Sciatic nerve (tissue), 2 donors: ENCODE measurements around the gene ALX3. TPM values are rescaled to one million over a fixed set of nuclear protein-coding genes. Genes with fewer than 3 reads are reported as not detected.
"Not testable (repeated sequence)": the region's sequence is repeated elsewhere in the genome, so short reads cannot be mapped to it uniquely, and the experiment has no call there.

Experiments
- ATAC-seq: fragments of 200-7000 bp; cut with Tn5 transposase; one replicate; pipeline ENCODE4 v1.9.1; 2020; ENCODE audit warnings: mild to moderate bottlenecking, moderate library complexity
- DNase-seq: peaks from one replicate; pipeline ENCODE4 v3.0.0-alpha.2; 2020; ENCODE audit warnings: low spot score
- intact Hi-C: fragments of 100-400 bp; cut with DNase I; formaldehyde crosslinking; loops from one replicate; pipeline ENCODE4 v1.14.2; 2022
- total RNA-seq: library from RNA; stranded (reverse); fragmentation: NEBNext Ultra II Directional; extraction: Animal tissue kit (Norgen Biotek cat#: 25700); gene quantifications from one replicate; pipeline ENCODE4 v1.2.1, GENCODE V29; 2021
- donor health status: DM: no; HTN: no; CAD: no.
- donor health status: DM: no; HTN: no; CAD: no.

Gene ALX3
- total RNA-seq, 1 donor from 2014 or later, result not detected

DNA sequence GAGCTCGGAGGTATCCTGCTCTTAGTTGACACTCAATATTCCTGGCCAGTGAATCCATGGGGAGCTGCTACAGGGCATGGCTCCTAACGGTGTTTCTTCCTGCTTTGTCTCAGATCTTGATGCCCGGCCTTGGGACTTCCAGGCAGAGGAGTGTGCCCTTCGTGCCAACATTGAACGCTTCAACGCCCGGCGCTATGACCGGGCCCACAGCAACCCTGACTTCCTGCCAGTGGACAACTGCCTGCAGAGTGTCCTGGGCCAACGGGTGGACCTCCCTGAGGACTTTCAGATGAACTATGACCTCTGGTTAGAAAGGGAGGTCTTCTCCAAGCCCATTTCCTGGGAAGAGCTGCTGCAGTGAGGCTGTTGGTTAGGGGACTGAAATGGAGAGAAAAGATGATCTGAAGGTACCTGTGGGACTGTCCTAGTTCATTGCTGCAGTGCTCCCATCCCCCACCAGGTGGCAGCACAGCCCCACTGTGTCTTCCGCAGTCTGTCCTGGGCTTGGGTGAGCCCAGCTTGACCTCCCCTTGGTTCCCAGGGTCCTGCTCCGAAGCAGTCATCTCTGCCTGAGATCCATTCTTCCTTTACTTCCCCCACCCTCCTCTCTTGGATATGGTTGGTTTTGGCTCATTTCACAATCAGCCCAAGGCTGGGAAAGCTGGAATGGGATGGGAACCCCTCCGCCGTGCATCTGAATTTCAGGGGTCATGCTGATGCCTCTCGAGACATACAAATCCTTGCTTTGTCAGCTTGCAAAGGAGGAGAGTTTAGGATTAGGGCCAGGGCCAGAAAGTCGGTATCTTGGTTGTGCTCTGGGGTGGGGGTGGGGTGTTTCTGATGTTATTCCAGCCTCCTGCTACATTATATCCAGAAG lies 16.7 kb downstream of the ALX3 start:
- intact Hi-C loops, result loop anchor here (5.0 kb wide), 1 partner anchor 49 kb away; no protein-coding TSS in a partner anchor
- peak; percentile 85 for DNase-seq
- ATAC-seq, result peak; percentile 79

DNA sequence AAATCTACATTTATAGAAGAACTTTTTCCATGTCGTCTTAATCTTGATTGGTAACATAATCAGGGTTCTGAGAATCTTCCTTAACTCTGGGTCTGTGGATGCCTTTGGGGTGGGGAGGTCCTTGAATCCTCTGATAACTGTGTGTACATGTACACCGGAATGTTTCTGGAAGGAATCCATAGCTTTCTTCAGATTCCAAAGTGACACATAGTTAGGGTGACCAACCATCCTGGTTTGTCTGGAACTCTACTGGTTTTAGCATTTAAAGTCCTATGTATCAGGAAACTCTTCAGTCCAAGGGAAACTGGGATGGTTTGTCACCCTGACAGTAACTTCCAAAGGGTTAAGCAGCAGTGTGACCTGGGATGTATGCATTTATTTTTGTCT lies 19.2 kb downstream of the ALX3 start:
- intact Hi-C loops, result loop anchor here (5.0 kb wide), 1 partner anchor 51 kb away; no protein-coding TSS in a partner anchor
- no peak for DNase-seq
- no peak for ATAC-seq

DNA sequence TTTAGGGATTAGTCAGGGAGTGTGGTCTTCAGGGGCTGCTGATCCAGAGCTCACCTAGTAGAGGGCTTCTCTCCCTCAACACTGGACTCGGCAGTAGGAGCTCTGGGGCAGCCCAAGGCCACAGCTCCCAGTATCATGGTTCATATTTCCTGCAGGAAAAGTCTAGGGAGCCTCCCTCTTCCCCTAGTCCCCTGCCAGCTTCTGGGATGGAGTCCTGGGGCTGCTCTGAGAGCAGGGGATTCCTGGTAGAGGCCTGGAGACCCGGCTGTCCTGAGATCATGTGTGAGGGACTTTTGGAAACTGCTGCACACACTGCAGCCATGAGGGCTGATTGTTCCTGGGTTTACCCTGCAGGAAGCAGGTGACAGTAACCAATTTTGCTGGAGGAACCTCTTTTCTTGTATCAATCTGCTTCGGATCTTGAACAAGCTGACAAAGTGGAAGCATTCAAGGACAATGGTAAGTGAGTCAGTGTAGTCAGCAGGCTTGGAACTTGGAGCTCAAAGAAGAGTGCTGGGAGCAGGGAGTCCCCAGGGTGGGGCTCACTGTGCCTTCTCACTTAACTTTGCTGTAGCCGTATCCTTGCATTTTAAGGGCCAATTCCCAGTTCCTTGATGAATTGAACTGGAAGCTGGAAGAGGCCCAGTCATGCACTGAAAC lies 19.7 kb downstream of the ALX3 start:
- intact Hi-C loops, result loop anchor here (5.0 kb wide), 1 partner anchor 52 kb away; no protein-coding TSS in a partner anchor
- DNase-seq (no peak), ATAC-seq (no peak)

DNA sequence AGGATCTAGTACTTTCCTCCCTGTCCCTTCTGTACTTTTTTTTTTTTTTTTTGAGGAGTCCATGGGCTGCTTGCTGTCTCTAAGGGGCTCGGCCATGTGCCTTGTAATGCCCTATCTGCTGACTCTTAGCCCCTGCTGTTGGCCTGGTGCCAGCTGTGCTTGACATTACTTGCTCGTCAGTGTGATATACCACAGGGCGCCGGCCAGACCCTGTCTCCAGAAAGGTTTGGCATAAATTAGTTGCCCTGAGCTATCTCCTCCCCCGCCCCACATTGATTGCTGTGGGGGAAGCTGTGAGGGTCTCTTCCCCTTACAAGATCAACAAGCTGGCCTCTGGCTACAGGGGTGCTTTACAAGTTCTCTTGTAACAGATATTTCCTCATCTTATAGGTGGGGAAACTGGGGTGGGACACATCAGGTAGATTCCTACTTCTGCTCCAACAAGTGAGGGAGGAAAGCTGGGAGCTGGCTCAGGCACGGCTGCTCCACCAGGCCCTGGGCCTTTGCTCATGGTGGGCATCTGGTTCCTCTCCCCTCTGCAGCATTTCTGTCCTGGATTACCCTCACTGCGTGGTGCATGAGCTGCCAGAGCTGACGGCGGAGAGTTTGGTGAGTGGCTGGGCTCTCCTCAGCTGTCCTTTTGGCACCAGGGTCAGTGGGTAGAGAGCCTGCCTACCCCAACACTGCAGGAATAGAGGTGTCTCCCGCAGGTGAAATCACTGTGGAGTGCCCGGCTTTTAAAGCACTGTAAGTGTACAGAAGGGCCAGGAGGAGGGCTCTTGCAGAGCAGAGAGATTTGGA lies 20.5 kb downstream of the ALX3 start:
- ATAC-seq, result no peak
- intact Hi-C loops, result loop anchor here (5.0 kb wide), 1 partner anchor 52 kb away; no protein-coding TSS in a partner anchor
- DNase-seq, result peak; percentile 69

DNA sequence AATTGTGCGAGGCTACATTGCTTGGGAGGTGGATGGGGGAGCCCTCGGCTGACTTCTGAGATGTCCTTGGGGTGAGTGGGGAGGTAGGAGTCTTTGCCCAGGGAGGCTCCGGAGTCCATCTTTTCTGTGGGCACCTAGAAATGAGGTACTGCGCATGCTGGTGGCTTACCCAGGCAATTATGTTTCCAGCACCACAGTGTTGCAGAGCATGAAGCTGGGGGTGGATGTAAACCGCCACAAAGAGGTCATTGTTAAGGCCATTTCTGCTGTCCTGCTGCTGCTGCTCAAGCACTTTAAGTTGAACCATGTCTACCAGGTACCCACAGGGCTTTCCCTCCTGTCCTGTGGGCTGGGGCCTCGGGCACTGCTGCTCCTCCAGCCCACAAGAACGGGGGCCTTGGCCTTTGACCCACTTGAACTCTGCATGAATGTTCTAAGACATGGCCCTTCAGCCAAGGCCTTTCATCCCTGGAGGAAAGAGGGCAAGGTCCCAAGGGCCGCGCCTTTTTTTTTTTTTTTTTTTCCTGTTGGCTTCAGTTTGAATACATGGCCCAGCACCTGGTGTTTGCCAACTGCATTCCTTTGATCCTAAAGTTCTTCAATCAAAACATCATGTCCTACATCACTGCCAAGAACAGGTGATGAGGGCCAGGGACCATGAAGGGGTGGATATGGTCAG lies 21.4 kb downstream of the ALX3 start:
- DNase-seq (no peak), ATAC-seq (peak; percentile 8)
- intact Hi-C loops, result no loop called here

DNA sequence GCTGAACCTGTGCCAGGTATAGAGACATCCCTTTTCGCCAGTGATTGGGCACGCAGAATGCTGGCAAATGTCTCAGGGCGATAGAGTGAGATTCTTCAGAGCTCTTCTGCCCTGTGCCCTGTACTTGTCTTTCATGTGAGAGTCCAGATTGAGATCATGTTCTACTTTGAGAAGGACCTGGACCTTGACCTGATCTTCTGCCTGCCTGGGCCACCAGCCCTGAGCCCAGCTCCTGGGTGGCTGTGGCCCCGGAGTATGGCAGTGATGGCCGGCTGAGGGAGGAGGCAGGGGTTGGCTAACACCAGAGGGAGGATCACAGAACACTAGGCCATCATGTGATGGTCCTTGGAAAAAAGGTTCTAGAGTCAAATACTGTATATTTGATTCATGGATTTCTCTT lies 22.2 kb downstream of the ALX3 start:
- no peak for DNase-seq
- intact Hi-C loops, result no loop called here
- no peak for ATAC-seq

DNA sequence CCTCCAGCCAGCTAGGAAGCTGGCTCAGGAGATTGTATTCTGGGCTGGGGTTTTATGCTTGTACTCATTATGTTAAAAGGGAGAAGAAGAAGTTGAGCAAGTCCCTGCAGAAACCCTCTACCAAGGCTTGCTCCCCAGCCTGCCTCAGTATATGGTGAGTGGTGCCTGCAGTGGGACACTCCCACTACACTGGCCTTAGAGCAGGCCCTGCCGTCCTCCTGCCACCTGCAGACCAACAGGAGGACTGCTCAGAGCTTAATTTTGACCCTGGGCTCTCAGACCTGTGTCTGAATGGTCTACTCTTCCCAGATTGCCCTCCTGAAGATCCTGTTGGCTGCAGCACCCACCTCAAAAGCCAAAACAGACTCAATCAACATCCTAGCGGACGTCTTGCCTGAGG lies 23.0 kb downstream of the ALX3 start:
- intact Hi-C loops, result no loop called here
- no peak for ATAC-seq
- DNase-seq, result no peak

DNA sequence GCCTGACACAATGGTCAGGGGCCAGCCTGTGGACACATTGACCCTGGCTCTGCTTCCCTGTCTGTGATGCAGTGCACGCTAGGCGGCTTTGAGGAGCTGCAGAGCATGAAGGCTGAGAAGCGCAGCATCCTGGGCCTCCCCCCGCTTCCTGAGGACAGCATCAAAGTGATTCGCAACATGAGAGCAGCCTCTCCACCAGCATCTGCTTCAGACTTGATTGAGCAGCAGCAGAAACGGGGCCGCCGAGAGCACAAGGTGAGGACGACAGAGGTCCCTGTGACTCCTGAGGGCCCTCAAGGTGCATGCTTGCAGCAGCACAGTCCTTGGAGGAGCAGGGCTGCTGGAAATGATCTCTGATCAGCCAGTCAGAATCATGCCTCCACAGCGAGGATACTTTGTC lies 27.5 kb downstream of the ALX3 start:
- intact Hi-C loops, result no loop called here
- ATAC-seq, result no peak
- DNase-seq, result no peak

DNA sequence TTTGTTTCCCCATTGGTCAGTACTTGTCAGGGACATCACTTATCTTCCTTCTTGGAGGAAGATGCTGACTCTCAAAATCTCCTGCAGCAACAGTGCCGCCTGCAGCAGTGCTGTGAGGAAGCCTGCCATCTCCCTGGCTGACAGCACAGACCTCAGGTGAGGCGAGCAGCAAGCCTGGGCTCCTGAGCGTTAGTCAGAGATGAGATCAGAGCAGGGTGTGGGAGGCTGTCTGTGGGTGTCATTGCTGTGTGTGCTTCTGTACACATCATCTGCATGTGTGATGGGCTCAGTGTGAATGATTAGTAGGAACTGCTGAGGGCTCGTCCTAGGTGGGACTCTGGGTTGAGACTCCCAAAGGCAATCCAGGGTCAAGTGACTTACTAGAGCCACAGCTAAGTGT lies 29.9 kb downstream of the ALX3 start:
- intact Hi-C loops, result no loop called here
- ATAC-seq, result no peak
- DNase-seq, result no peak

DNA sequence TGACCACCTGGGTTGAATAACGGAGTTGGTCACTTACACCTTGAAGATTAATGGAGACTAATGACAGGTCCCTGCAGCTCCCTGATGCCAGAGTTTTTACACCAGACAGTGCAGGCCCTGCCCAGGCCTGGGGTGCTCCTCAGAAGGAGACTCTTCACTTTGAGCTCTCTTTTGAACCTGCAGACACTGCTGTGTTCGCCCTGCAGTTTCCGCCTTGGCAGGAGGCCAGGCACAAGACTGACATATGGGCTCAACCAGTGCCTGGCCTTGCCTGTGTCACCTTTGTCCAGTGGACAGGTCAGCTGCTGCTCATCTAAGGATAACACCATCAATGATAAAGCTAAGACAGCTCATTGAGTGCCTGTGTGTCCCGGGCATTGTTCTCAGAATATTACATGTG lies 30.8 kb downstream of the ALX3 start:
- DNase-seq (no peak), ATAC-seq (no peak)
- intact Hi-C loops, result no loop called here

DNA sequence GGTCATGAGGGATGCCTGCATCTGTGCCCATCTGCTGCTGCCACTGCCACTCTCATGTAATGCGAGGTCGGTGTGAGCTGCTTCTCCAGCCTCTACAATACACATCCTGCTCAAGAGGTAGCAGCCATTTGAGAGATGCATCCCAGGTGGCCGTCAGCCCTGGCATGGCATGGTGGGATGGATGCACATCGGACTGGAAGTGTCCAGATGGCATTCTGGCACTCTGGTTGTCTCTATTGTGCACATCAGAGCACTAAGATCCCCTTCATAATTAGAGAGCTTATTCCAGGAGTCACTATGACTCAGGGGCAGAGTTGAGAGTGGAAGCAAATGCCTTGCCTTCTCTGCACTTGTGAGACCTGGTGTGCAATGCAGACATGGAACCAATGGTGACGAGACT lies 32.2 kb downstream of the ALX3 start:
- no peak for DNase-seq
- intact Hi-C loops, result no loop called here

DNA sequence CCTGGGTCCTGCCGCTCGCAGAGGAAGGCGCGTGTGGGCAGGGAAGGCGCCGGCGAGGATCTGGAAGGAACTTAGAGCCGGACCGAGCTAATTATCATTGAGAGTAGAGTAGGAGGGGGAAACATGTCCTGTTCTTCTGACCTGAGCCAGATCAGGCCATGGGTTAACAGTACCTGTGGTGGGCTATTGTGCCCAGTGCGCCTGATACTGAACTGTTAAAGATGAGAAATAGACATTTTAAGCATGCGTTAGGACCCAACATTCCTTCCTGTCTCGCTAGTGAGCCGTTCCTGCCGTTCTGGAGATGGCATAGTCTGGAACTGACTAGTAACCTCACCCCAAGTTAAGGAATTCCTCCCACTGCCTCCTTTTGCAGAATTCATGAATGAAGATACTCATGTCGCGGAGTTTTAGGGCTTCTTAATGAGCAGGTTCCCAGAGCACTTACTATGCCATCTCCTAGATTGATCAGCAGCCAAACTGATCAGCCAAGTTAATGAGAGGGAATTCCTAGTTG lies 35.2 kb downstream of the ALX3 start:
- no peak for DNase-seq
- ATAC-seq, result no peak
- intact Hi-C loops, result no loop called here

More for the DNA sequence above, 32.2 kb downstream of the ALX3 start:
- no peak for ATAC-seq

DNA sequence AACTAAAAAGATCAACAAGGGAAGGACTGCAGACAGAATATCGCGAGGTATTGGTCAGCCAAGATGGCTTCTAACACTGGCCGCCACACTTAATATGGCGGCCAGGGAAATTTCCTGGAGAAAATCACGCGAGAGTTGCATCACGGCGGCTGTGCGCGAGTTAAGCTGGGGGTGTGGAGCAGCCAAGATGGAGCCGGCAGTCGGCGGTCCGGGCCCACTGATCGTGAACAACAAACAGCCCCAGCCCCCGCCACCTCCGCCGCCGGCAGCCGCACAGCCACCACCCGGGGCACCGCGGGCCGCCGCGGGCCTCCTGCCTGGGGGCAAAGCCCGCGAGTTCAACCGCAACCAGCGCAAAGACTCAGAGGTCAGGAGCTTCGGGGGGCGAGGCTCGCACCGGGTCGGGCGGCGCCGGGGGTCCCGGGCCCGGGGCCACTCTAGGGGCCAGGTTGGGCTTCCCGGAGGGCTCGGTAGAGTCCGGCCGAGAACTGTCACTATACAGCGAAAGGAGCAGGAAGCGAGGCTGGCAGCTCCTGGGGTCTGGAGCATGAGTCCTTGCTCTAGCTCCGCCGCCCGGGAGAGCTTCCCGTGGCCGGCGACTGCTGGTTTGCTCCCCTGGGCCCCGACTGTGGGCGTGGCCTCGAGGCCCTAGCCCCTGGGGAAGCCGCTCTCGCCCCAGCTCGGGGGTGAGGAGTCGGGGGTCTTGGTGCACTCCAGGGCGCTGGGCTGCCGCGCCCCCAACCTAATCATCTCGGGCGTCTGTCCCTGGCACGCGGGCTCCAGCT lies 35.8 kb downstream of the ALX3 start, which contains the start of gene STRIP1:
Gene STRIP1, plus strand, starts transcription at position 174 of the 785 bp plus-strand sequence. Its CDS starts 14 bp downstream, at position 188.
- ATAC-seq, result peak; percentile 98
- peak; percentile 97 for DNase-seq
- intact Hi-C loops, result no loop called here

DNA sequence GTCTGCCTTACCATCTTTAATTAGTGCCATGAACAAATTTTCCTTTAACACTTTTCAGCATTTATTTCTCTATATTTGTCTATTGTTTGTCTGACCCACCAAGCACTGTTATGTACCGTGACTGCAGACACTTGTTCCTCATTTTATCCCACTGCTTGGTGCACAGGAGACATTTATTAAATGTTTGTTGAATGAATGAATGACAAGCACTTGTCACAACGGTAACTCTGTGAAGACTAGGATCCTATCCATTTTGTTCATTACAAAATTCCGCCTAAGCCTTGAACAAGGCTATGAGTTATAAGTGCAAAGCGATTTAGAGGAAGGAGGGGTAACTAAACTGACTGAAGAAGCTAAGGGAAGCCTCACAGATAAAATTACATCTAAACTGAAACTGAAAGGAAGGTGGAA lies 36.4 kb downstream of the ALX3 start:
- intact Hi-C loops, result no loop called here
- DNase-seq (no peak), ATAC-seq (no peak)

DNA sequence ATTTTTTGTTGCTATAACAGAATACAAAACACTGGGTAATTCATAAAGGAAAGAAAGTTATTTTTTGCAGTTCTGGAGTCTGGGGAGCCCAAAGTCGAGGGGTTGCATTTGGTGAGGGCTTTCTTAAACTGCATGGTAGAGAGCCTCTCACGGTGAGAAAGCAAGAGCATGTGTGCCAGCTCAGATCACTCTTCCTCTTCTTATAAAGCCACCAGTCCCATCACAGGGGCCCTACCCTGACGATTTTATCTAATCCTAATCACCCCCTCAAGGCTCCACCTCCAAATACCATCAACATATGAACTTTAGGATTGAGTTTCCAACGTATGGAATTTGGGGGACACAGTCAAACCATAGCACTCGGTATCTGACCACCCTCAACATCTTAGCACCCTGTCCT lies 37.1 kb downstream of the ALX3 start:
- ATAC-seq, result no peak
- intact Hi-C loops, result no loop called here

DNA sequence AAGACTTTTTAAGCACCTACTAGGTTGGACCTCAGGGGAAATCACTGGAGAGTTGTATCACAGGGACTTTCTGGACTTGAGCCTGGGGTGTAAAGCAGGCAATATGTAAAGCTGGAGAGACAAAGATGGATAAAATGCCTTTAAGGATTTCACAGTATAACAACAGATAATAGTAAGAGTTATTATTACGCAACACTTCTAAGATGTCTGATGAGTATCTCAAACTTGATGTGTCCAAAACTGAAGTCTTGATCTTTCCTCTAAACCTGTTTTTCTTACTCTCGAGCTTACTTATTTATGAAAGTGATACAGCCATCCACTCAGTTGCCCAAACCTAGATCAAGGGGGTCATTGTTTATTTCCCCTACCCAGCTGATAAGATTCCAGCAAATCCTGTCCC lies 38.1 kb downstream of the ALX3 start:
- intact Hi-C loops, result no loop called here
- ATAC-seq, result no peak
- no peak for DNase-seq

More for the DNA sequence above, 37.1 kb downstream of the ALX3 start:
- DNase-seq, result no peak

DNA sequence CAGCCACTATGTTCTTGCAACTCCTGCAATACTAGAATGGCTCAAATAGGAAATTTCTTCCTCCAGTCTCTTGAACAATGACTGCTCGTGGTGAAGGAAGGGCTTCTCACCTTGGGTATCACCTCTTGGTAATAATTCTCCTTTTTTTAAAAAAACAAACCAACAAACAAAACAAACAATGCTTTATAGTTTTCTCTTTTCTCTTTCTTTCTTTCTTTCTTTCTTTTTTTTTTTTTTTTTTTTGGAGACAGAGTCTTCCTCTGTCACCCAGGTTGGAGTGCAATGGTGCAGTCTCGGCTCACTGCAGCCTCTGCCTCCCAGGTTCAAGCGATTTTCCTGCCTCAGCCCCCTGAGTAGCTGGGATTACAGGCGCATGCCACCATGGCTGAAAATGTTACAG lies 39.8 kb downstream of the ALX3 start:
- ATAC-seq, intact Hi-C loops, DNase-seq: not testable (repeated sequence)

DNA sequence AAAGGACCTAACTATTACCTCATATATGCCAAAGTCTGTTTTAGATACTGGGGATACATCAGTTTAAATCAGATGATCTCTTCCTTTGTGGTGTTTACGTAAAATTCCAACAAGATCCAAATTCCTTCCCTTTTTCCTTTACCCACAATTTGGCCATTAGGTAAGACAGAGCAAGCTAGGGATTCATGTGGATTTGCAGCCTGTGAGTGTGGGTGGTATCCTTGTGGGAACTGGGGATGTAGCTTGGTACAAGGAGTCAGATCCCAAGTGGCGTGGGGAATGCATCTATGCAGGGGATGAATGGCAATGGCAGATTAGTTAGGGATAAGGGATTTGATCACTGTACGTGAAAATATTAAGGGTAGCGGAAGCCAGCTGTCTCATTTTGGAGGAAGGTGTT lies 45.9 kb downstream of the ALX3 start:
- ATAC-seq, result no peak
- intact Hi-C loops, result no loop called here
- no peak for DNase-seq
